Measurements from ENCODE around the gene IL5.

IL5 gene

DNA sequence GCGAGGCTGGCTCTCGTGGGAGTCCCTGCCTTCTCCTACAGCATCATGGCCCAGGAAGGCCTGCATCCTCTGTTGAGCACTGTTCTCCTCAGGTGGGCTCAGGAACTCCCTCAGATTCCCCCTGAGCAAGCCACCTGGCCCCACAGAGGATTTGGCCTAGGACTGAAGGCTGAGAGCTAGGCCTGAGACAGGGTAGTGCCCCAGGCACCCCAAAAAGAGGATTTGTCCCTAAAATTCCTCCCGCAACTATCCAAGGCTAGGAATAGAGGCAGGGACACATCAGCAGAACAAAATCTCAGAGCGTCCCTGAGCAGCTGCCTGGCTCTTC is 41.7 kb downstream of the IL5 start:
- H3F3A ChIP-seq (ENCODE audit: control insufficient read depth, insufficient read depth) = no peaks in the 10 kb centered on the region; the same call in 1 of the 2 replicates
- H3K36me3 ChIP-seq (ENCODE audit: control insufficient read depth, low read length) = no peaks in the 10 kb centered on the region
- no peak overlapping the region for H3K4me3 ChIP-seq (ENCODE audit: low read length)
- no peak overlapping the region for H3K27ac ChIP-seq (ENCODE audit: low read depth, low read length)
- H3K9me2 ChIP-seq (replicated peaks; ENCODE audit: control insufficient read depth, low read length) = no peaks in the 10 kb centered on the region
- peaks cover 14% of the 10 kb centered on the region for H3K4me1 ChIP-seq (ENCODE audit: control insufficient read depth, low read length)
- no peaks in the 10 kb centered on the region; the same call in 1 of the 2 replicates for H4K20me1 ChIP-seq (ENCODE audit: control insufficient read depth, insufficient read depth, low read depth, low read length)
- H3K4me2 ChIP-seq (ENCODE audit: low read length) = no peak overlapping the region
- H3K79me2 ChIP-seq (ENCODE audit: control insufficient read depth, low read length) = no peaks in the 10 kb centered on the region
- peaks cover 18% of the 10 kb centered on the region for H3K27me3 ChIP-seq (ENCODE audit: control insufficient read depth, low read length)
- TF ChIP-seq, protein P1, sequence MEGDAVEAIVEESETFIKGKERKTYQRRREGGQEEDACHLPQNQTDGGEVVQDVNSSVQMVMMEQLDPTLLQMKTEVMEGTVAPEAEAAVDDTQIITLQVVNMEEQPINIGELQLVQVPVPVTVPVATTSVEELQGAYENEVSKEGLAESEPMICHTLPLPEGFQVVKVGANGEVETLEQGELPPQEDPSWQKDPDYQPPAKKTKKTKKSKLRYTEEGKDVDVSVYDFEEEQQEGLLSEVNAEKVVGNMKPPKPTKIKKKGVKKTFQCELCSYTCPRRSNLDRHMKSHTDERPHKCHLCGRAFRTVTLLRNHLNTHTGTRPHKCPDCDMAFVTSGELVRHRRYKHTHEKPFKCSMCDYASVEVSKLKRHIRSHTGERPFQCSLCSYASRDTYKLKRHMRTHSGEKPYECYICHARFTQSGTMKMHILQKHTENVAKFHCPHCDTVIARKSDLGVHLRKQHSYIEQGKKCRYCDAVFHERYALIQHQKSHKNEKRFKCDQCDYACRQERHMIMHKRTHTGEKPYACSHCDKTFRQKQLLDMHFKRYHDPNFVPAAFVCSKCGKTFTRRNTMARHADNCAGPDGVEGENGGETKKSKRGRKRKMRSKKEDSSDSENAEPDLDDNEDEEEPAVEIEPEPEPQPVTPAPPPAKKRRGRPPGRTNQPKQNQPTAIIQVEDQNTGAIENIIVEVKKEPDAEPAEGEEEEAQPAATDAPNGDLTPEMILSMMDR (IDR thresholded peaks at IDR 0.05; ENCODE audit: low read depth, low read length, poor library complexity, severe bottlenecking) = no peak
- no peak for TF ChIP-seq EZH2phosphoT487 (IDR thresholded peaks at IDR 0.05; ENCODE audit: borderline replicate concordance, low read length)
- H3K9me3 ChIP-seq (ENCODE audit: control insufficient read depth, insufficient read depth, low read length) = no peaks in the 10 kb centered on the region

DNA sequence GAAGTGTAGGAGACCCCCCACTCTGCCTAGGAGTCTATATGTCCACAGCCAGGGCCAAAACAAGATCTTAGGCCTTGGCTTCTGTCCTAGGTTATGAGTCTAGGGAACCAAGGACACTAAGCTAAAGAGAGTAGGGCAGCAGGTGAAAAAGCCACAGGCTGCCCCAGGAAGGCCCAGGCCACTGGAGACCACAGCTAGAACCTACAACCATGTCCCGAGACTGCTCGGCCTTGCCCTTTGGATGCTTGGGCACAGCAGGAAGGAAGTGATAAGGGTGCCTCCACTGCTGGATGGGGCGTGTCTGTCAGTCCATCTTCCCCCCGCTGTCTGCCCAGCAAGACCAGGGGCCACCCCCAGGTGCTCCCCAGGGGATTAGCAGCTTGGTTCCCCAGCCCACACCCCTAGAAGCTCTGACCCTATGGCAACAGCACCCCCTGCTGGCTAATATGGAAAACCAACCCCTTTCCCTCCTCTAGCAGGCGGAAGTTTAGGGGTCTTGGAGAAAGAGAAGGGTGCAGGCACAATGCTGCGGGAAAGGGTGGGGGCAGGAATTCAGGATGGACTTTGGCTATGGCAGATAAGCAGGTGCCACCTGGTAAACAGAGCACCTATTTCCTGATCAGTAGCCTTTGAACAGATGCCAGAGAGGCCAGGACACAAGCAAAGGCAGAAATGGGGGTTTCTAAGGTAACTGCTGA is 42.2 kb downstream of the IL5 start:
- Histone ChIP-seq H3K4me1 (ENCODE audit: control insufficient read depth, low read length) (peaks cover 19% of the 10 kb centered on the region), H3K4me2 (ENCODE audit: low read length) (no peak overlapping the region)

DNA sequence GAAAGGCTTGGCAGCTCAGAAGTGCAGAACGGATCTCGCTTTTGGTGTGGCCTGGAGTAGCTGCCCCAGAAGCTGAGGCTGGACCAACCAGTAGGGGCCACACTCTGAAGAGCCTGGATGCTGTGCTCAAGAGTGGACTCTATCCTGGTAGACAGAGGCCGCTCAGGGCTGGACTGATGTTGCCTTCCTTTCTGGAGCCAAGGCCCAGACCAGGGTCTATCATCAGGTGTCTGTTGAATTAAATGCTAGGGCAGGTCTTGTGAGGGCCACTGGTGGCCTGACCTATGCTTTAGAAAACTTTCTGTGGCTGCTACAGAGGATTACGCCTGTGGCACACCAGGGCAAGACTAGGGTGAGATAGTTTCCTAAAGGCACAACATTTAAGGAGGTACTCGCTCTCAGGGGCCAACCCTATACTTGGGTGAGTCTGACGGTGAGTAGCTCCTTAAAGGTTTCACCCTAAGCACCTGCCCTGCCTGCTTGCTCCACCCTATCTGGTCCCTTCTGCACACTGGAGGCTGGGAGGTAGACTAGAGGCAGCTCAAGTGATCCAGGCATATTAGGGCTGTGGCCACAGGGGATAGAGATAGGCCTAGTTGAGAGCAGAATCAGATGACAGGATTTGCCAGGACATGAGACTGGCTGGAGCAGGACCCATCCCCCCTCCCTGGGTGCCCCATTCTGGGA is 42.9 kb downstream of the IL5 start:
- H3K9me3 ChIP-seq (ENCODE audit: control insufficient read depth, insufficient read depth, low read length) = no peaks in the 10 kb centered on the region
- H3K4me1 ChIP-seq (ENCODE audit: control insufficient read depth, low read length) = peaks cover 24% of the 10 kb centered on the region
- H3F3A ChIP-seq (ENCODE audit: control insufficient read depth, insufficient read depth) = no peaks in the 10 kb centered on the region; the same call in 1 of the 2 replicates
- no peaks in the 10 kb centered on the region; the same call in 1 of the 2 replicates for H4K20me1 ChIP-seq (ENCODE audit: control insufficient read depth, insufficient read depth, low read depth, low read length)
- no peaks in the 10 kb centered on the region for H3K36me3 ChIP-seq (ENCODE audit: control insufficient read depth, low read length)
- no peaks in the 10 kb centered on the region for H3K9me2 ChIP-seq (replicated peaks; ENCODE audit: control insufficient read depth, low read length)
- no peak overlapping the region for H3K4me3 ChIP-seq (ENCODE audit: low read length)
- peaks cover 20% of the 10 kb centered on the region for H3K27me3 ChIP-seq (ENCODE audit: control insufficient read depth, low read length)
- TF ChIP-seq, protein P1 (IDR thresholded peaks at IDR 0.05; ENCODE audit: low read depth, low read length, poor library complexity, severe bottlenecking) = no peak
- no peak overlapping the region for H3K27ac ChIP-seq (ENCODE audit: low read depth, low read length)
- H3K79me2 ChIP-seq (ENCODE audit: control insufficient read depth, low read length) = no peaks in the 10 kb centered on the region
- H3K4me2 ChIP-seq (ENCODE audit: low read length) = no peak overlapping the region

More for the DNA sequence above, 42.2 kb downstream of the IL5 start:
- Histone ChIP-seq H3K9me2 (replicated peaks; ENCODE audit: control insufficient read depth, low read length) (no peaks in the 10 kb centered on the region), H3K36me3 (ENCODE audit: control insufficient read depth, low read length) (no peaks in the 10 kb centered on the region), H3K27ac (ENCODE audit: low read depth, low read length) (no peak overlapping the region), H3F3A (ENCODE audit: control insufficient read depth, insufficient read depth) (no peaks in the 10 kb centered on the region; the same call in 1 of the 2 replicates), H3K4me3 (ENCODE audit: low read length) (no peak overlapping the region), H3K27me3 (ENCODE audit: control insufficient read depth, low read length) (peaks cover 20% of the 10 kb centered on the region), H3K9me3 (ENCODE audit: control insufficient read depth, insufficient read depth, low read length) (no peaks in the 10 kb centered on the region), H4K20me1 (ENCODE audit: control insufficient read depth, insufficient read depth, low read depth, low read length) (no peaks in the 10 kb centered on the region; the same call in 1 of the 2 replicates), H3K79me2 (ENCODE audit: control insufficient read depth, low read length) (no peaks in the 10 kb centered on the region)
- TF ChIP-seq EZH2phosphoT487 (IDR thresholded peaks at IDR 0.05; ENCODE audit: borderline replicate concordance, low read length) = no peak
- TF ChIP-seq, protein P1 (IDR thresholded peaks at IDR 0.05; ENCODE audit: low read depth, low read length, poor library complexity, severe bottlenecking) = peak; percentile 95
